ENCODE measurements around the gene COQ5. TPM values are rescaled to one million over a fixed set of nuclear protein-coding genes. Genes with fewer than 3 reads are reported as not detected.

The COQ5 gene
- total and polyA plus RNA-seq, 2 experiments from 2014 or later = 30.7 to 32.6 TPM

DNA sequence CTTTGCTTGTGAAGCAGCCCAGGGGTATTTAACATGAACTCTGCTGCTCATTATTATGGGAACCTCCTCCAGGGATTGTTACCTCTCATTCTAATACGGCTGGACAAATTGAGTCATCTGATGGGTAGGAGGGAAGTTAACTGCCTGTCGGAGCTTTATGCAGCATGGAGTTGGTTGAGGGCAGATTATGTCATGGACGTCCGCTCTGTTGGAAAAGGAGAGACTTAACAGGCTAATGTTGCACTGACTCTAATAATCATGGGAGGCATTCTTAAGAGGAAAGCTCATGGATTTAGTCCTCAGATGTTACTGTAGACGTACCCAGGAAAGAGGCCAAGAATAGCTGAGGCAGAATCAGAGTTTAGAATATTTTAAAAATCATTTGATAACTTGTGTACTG lies 42.3 kb upstream of the COQ5 start (continued):
- TF ChIP-seq JUNB (IDR thresholded peaks at IDR 0.05; ENCODE audit: unreplicated experiment) (no peak), ZNF331 (CRISPR knock-in tag; IDR thresholded peaks at IDR 0.05; ENCODE audit: low read depth) (no peak), POLR2AphosphoS5 (IDR thresholded peaks at IDR 0.05; ENCODE audit: low read depth) (no peak), EZH2phosphoT487 (IDR thresholded peaks at IDR 0.05; ENCODE audit: unreplicated experiment) (no peak)
- TF ChIP-seq, protein P1, sequence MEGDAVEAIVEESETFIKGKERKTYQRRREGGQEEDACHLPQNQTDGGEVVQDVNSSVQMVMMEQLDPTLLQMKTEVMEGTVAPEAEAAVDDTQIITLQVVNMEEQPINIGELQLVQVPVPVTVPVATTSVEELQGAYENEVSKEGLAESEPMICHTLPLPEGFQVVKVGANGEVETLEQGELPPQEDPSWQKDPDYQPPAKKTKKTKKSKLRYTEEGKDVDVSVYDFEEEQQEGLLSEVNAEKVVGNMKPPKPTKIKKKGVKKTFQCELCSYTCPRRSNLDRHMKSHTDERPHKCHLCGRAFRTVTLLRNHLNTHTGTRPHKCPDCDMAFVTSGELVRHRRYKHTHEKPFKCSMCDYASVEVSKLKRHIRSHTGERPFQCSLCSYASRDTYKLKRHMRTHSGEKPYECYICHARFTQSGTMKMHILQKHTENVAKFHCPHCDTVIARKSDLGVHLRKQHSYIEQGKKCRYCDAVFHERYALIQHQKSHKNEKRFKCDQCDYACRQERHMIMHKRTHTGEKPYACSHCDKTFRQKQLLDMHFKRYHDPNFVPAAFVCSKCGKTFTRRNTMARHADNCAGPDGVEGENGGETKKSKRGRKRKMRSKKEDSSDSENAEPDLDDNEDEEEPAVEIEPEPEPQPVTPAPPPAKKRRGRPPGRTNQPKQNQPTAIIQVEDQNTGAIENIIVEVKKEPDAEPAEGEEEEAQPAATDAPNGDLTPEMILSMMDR (conservative IDR thresholded peaks at IDR 0.05; ENCODE audit: low read depth in 2 of 2) = no peak

DNA sequence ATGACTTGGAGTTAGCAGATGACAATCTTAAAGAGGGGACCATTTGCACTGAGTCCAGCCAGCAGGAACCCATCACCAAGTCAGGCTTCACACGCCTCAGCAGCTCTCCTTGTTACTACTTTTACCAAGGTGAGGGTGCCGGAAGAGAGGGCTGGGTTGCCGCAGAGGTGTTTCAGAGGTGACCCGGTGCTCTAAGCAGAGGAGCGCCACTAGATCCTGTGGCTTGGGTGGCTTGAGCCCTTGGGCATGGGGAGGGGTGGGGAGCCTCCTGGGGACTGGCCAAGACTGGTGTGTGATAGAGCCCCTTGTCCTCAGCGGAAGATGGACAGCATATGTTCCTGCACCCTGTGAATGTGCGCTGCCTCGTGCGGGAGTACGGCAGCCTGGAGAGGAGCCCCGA lies 34.5 kb upstream of the COQ5 start:
- peaks cover 54% of the 10 kb centered on the region for H3K36me3 ChIP-seq (ENCODE audit: insufficient read depth)
- no peaks in the 10 kb centered on the region for H3K4me1 ChIP-seq (ENCODE audit: insufficient read depth)
- ATAC-seq (no peak), DNase-seq (ENCODE audit: low spot score) (no peak)
- TF ChIP-seq, protein P2, sequence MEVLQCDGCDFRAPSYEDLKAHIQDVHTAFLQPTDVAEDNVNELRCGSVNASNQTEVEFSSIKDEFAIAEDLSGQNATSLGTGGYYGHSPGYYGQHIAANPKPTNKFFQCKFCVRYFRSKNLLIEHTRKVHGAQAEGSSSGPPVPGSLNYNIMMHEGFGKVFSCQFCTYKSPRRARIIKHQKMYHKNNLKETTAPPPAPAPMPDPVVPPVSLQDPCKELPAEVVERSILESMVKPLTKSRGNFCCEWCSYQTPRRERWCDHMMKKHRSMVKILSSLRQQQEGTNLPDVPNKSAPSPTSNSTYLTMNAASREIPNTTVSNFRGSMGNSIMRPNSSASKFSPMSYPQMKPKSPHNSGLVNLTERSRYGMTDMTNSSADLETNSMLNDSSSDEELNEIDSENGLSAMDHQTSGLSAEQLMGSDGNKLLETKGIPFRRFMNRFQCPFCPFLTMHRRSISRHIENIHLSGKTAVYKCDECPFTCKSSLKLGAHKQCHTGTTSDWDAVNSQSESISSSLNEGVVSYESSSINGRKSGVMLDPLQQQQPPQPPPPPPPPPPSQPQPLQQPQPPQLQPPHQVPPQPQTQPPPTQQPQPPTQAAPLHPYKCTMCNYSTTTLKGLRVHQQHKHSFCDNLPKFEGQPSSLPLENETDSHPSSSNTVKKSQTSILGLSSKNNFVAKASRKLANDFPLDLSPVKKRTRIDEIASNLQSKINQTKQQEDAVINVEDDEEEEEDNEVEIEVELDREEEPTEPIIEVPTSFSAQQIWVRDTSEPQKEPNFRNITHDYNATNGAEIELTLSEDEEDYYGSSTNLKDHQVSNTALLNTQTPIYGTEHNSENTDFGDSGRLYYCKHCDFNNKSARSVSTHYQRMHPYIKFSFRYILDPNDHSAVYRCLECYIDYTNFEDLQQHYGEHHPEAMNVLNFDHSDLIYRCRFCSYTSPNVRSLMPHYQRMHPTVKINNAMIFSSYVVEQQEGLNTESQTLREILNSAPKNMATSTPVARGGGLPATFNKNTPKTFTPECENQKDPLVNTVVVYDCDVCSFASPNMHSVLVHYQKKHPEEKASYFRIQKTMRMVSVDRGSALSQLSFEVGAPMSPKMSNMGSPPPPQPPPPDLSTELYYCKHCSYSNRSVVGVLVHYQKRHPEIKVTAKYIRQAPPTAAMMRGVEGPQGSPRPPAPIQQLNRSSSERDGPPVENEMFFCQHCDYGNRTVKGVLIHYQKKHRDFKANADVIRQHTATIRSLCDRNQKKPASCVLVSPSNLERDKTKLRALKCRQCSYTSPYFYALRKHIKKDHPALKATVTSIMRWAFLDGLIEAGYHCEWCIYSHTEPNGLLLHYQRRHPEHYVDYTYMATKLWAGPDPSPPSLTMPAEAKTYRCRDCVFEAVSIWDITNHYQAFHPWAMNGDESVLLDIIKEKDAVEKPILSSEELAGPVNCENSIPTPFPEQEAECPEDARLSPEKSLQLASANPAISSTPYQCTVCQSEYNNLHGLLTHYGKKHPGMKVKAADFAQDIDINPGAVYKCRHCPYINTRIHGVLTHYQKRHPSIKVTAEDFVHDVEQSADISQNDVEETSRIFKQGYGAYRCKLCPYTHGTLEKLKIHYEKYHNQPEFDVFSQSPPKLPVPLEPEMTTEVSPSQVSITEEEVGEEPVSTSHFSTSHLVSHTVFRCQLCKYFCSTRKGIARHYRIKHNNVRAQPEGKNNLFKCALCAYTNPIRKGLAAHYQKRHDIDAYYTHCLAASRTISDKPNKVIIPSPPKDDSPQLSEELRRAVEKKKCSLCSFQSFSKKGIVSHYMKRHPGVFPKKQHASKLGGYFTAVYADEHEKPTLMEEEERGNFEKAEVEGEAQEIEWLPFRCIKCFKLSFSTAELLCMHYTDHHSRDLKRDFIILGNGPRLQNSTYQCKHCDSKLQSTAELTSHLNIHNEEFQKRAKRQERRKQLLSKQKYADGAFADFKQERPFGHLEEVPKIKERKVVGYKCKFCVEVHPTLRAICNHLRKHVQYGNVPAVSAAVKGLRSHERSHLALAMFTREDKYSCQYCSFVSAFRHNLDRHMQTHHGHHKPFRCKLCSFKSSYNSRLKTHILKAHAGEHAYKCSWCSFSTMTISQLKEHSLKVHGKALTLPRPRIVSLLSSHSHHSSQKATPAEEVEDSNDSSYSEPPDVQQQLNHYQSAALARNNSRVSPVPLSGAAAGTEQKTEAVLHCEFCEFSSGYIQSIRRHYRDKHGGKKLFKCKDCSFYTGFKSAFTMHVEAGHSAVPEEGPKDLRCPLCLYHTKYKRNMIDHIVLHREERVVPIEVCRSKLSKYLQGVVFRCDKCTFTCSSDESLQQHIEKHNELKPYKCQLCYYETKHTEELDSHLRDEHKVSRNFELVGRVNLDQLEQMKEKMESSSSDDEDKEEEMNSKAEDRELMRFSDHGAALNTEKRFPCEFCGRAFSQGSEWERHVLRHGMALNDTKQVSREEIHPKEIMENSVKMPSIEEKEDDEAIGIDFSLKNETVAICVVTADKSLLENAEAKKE (CRISPR knock-in tag; IDR thresholded peaks at IDR 0.05) = no peak
- TF ChIP-seq EZH2phosphoT487 (IDR thresholded peaks at IDR 0.05; ENCODE audit: unreplicated experiment) = no peak
- Mint-ChIP-seq H3K36me3 (ENCODE audit: low read depth) (peaks cover 83% of the 10 kb centered on the region), H3K4me3 (no peak overlapping the region), H3K9me3 (no peaks in the 10 kb centered on the region), H3K4me1 (no peaks in the 10 kb centered on the region), H3K27ac (no peak overlapping the region), H3K27me3 (ENCODE audit: insufficient read depth, low read depth, poor library complexity) (peaks cover 10% of the 10 kb centered on the region)
- peaks cover 42% of the 10 kb centered on the region for H4K20me1 ChIP-seq (replicated peaks; ENCODE audit: insufficient read depth)
- H3K4me3 ChIP-seq = no peak overlapping the region
- no peak overlapping the region for H3K27ac ChIP-seq (ENCODE audit: low read depth)
- H3K9me2 ChIP-seq (ENCODE audit: insufficient read depth) = no peaks in the 10 kb centered on the region
- no peak overlapping the region for H2AFZ ChIP-seq
- no peaks in the 10 kb centered on the region for H3F3A ChIP-seq (replicated peaks; ENCODE audit: low read depth)
- H3K4me2 ChIP-seq = no peak overlapping the region
- no peaks in the 10 kb centered on the region for H3K27me3 ChIP-seq (ENCODE audit: insufficient read depth)
- no peaks in the 10 kb centered on the region; the same call in 1 of the 2 replicates for H3K79me2 ChIP-seq (replicated peaks; ENCODE audit: insufficient read depth)

Data from GM23338 (cell line).